LNCAP (cell line): Measurements from ENCODE around the gene PMEPA1.

Source experiments
- TF ChIP-seq, protein P1 (sequence below): fragments of 450-650 bp; IDR thresholded peaks from 2 replicates; pipeline ENCODE4 v1.5.1; 2017; ENCODE audit warnings: mild to moderate bottlenecking

Gene PMEPA1

DNA sequence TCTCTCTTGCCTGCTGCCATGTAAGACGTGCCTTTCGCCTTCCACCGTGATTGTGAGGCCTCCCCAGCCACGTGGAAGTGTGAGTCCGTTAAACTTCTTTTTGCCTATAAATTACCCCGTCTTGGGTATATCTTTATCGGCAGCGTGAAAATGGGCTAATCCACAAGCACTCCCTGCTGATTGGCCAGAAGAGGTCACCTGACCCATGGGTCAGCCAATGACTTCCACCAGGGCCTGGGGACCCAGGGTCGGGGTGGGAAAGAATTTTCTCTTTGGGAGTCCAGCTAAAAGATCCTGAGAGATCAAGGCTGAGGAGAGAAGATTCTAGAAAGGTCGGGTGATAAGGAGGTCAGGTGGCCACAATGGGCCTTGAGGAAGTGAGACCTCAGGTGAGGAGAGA, 106.7 kb downstream of the PMEPA1 start:
- TF ChIP-seq, protein P1, sequence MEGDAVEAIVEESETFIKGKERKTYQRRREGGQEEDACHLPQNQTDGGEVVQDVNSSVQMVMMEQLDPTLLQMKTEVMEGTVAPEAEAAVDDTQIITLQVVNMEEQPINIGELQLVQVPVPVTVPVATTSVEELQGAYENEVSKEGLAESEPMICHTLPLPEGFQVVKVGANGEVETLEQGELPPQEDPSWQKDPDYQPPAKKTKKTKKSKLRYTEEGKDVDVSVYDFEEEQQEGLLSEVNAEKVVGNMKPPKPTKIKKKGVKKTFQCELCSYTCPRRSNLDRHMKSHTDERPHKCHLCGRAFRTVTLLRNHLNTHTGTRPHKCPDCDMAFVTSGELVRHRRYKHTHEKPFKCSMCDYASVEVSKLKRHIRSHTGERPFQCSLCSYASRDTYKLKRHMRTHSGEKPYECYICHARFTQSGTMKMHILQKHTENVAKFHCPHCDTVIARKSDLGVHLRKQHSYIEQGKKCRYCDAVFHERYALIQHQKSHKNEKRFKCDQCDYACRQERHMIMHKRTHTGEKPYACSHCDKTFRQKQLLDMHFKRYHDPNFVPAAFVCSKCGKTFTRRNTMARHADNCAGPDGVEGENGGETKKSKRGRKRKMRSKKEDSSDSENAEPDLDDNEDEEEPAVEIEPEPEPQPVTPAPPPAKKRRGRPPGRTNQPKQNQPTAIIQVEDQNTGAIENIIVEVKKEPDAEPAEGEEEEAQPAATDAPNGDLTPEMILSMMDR: no peak

DNA sequence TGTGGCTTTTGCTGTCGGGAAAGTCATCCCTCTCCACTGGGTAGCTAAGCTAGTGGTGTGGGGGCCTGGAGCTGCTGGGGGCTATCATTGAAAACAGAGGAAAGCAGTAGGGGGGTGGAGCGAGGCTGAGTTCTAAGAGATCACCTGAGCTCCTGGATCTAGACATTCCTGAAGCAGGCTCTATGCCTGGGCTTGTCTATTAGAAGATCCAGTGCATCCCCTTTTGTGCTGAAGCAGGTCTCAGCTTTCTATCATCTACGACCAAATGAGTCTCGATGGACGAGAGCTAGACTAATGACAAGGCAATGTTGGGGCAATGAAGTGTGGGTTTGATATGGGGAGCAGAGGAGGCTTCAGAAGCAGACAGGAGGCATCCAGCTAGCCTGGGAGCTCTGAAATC, 108.1 kb downstream of the PMEPA1 start:
- TF ChIP-seq, protein P1: no peak

DNA sequence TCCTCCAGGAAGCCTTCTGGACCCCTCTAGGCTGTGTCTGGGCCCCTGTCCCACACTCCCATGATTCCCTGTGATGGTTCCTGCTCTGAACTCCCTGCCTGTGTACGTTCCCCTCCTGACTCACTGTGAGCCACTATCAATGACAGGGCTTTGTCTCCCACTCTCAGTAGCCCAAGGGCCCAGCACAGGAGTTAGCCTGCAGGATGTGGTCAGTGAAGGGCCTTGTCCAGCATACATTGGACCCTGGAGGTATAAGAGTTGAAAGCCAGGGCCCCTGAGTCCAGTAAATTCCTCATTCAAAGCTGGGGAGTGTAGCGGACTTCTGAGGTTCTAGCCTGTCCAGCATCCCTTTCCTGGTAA, 108.6 kb downstream of the PMEPA1 start:
- TF ChIP-seq, protein P1: no peak

DNA sequence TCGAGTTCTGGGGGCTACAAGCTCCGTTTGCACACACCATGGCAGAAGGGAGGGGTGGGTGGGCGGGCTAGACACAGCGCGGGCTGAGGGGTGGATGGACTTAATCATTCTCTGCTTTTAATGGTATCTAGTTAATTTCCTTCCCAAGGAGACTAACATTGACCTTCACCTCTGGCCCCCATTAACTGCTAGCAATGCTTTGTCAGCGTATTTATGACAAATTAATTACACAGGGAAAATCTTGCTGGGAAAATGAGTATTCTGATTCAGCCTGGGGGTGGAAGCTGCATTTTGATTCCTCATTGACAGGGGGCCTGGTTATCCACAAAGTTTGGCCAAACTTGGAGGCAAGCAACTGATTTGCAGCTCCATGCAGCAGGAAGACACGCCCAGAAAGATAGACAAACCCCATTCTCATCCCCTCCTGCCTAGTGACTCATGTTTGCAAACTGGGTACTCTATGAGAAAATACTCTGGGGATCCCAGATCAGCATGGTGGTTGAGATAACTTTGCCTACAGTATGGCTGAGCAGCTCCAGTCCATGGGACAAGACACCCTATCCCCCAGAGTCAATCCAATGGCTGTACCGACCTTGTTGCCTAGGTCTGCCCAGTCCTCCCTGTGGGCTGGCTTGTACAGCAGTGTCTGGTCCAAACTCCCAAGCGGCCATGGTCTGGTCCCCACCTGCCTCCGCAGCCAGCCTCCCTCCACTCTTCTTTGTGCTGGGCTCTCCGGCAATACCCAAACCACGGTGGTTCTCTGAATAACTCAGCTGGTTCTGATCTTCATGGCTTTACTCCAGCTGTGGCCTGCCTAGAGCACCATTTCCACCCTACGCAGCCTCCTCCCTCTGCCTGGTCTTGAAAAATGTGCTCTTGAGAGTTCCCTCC, 109.2 kb downstream of the PMEPA1 start:
- TF ChIP-seq, protein P1: no peak

DNA sequence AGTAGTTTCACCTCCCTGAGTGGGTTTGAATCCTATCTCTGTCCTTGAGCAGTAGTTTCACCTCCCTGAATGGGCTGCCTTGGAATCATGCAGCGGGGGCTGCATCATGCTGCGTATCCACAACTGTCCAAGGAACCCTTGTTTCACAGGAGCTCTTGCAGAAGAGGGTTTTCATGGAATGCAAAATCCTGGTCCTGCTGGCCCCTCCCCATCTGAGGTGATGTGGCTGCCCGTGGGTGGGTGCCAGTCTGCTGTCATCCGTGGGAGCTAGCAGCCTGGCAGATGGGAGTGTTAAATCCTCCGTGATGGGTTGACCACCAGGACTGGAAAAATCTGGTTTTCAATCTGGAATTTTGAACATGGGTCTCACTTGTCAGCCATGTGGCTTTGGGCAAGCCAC, 111.3 kb downstream of the PMEPA1 start:
- TF ChIP-seq, protein P1: no peak
